Spinal cord (tissue), 10 donors: Measurements from ENCODE around the gene PPARG. TPM values are rescaled to one million over a fixed set of nuclear protein-coding genes. Genes with fewer than 3 reads are reported as not detected.

Source experiments
- DNase-seq, 6 donors: peaks; one replicate each; pipeline versions ENCODE4 v3.0.0 to v3.0.0-alpha.2; 2013 to 2015; ENCODE audit warnings: low spot score in 6 of 6, low read depth in 4 of 6
- H3K27ac ChIP-seq: one replicate; pipeline ENCODE4 v1.5.1; 2013; ENCODE audit warnings: low read depth, low read length, control low read depth
- H3K27me3 ChIP-seq: one replicate; pipeline ENCODE4 v1.6.1; 2013; ENCODE audit warnings: low read length; ENCODE audit not compliant: control insufficient read depth, insufficient read depth
- H3K36me3 ChIP-seq: one replicate; pipeline ENCODE4 v1.6.1; 2013; ENCODE audit warnings: low read length; ENCODE audit not compliant: control insufficient read depth, insufficient read depth
- H3K4me1 ChIP-seq: one replicate; pipeline ENCODE4 v1.6.1; 2013; ENCODE audit warnings: low read length; ENCODE audit not compliant: control insufficient read depth, insufficient read depth
- H3K4me3 ChIP-seq: one replicate; pipeline ENCODE4 v1.5.1; 2013; ENCODE audit warnings: low read depth, low read length, control low read depth
- H3K9me3 ChIP-seq: one replicate; pipeline ENCODE4 v1.6.1; 2013; ENCODE audit warnings: low read length; ENCODE audit not compliant: control insufficient read depth, insufficient read depth
- WGBS: methylation state at CpG from one replicate; pipeline ENCODE4 v1.1.5; 2013; ENCODE audit warnings: missing lambda C conversion rate; ENCODE audit not compliant: insufficient coverage; 5-methylcytosine and 5-hydroxymethylcytosine counted together
- polyA plus RNA-seq, 2 donors: library from polyadenylated mRNA; unstranded; fragments of 120-200 nt; gene quantifications; one replicate each; pipeline ENCODE4 v1.2.1, GENCODE V29; 2013; ENCODE audit not compliant: insufficient read length in 2 of 2
- total RNA-seq, 2 donors: library from RNA; depleted of rRNA in 1 of 2; stranded (reverse); fragments of 120-200 nt in 1 of 2; fragments of >200 nt in 1 of 2; gene quantifications; one replicate each; pipeline versions ENCODE4 v1.2.3 to v1.2.4, GENCODE V29; 2013 to 2014
- donor health status: healthy.

Gene PPARG
- total and polyA plus RNA-seq, 4 donors = 3.0 to 7.1 (median 3.8) TPM

- DNase-seq = no peak
- WGBS = 86% methylated on average over 1 of the region's 1 CpG
These were observed 110.4 kb downstream of the PPARG start for GRCh38 chr3:12399226-12399625.

DNA sequence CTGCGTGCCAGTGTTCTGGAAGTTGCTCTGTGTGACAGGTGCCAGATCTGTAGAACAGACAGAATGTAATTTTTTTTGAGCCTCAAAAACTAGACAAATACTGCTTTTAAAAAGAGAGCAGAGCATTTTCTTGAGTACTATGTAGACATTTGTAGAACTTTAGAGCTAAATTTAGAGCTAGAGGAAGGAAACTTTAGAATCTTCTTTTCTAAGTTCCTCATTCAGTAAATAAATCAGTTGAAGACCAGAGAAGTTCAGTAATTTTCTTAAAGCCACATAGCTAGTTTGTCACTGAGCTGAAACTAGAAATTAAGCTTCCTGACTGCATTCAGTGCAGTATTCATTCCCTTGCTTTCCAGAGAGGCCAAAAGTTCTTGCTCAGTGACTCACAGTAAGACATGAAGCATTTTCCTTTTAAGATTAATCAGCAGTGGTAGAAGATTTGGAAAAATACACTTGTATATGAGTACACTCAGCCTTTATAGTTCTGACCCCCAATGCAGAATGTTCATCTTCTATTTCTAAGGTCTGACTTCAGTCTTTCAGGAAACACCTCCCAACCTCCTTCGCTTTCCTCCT lies 111.8 kb downstream of the PPARG start:
- Histone ChIP-seq H3K27ac (no peak overlapping the region), H3K36me3 (no peaks in the 10 kb centered on the region), H3K4me1 (no peaks in the 10 kb centered on the region), H3K4me3 (no peak overlapping the region), H3K27me3 (no peaks in the 10 kb centered on the region), H3K9me3 (no peaks in the 10 kb centered on the region)
- no peak for DNase-seq
- no CpG with 5 or more reads among the region's 2 CpGs for WGBS

More at GRCh38 chr3:12399226-12399625, 110.4 kb downstream of the PPARG start:
- H3K9me3 ChIP-seq = no peaks in the 10 kb centered on the region
- no peaks in the 10 kb centered on the region for H3K36me3 ChIP-seq
- H3K4me3 ChIP-seq = no peak overlapping the region
- H3K27ac ChIP-seq = no peak overlapping the region
- H3K4me1 ChIP-seq = no peaks in the 10 kb centered on the region
- no peaks in the 10 kb centered on the region for H3K27me3 ChIP-seq

- WGBS = no CpG with 5 or more reads among the region's 4 CpGs
These were observed 112.3 kb downstream of the PPARG start for GRCh38 chr3:12401208-12401607.

DNA sequence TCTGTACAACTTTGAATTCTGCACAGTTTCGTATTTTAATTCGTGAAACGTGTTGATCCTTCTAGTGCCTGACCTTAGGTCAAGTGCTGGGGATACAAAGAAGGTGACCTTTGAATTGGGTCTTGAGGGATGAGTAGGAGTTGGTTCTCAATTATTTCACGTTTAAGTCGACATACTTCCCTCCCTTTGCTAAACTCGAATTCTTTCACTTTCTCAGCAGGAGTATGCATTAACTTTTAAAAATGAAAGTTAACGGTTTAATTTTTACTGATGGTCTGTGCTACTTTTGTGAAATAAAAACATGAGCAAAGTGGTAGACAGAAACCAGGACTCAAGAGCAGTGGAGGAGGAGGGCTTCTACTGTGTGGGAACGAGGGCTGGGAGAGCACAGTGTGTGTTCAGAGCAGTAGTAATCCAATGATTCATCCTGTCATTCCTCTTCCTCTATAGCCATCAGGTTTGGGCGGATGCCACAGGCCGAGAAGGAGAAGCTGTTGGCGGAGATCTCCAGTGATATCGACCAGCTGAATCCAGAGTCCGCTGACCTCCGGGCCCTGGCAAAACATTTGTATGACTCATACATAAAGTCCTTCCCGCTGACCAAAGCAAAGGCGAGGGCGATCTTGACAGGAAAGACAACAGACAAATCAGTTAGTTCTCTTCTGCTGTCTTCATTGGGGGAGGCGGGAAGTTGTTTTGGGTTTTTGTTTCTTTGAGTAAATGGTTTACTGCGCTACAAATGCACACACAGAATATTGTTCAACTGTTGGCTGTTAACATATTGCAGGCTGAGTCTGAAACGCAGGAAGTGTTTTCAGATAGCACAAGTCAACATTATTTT lies 116.8 kb downstream of the PPARG start:
- Histone ChIP-seq H3K4me3 (no peak overlapping the region), H3K9me3 (no peaks in the 10 kb centered on the region), H3K4me1 (no peaks in the 10 kb centered on the region), H3K27ac (no peak overlapping the region), H3K27me3 (no peaks in the 10 kb centered on the region), H3K36me3 (no peaks in the 10 kb centered on the region)
- WGBS = 88% methylated on average over 7 of the region's 20 CpGs
- no peak for DNase-seq

More at GRCh38 chr3:12401208-12401607, 112.3 kb downstream of the PPARG start:
- Histone ChIP-seq H3K4me1 (no peaks in the 10 kb centered on the region), H3K27me3 (no peaks in the 10 kb centered on the region), H3K36me3 (no peaks in the 10 kb centered on the region), H3K4me3 (no peak overlapping the region), H3K27ac (no peak overlapping the region), H3K9me3 (no peaks in the 10 kb centered on the region)
- DNase-seq = no peak

DNA sequence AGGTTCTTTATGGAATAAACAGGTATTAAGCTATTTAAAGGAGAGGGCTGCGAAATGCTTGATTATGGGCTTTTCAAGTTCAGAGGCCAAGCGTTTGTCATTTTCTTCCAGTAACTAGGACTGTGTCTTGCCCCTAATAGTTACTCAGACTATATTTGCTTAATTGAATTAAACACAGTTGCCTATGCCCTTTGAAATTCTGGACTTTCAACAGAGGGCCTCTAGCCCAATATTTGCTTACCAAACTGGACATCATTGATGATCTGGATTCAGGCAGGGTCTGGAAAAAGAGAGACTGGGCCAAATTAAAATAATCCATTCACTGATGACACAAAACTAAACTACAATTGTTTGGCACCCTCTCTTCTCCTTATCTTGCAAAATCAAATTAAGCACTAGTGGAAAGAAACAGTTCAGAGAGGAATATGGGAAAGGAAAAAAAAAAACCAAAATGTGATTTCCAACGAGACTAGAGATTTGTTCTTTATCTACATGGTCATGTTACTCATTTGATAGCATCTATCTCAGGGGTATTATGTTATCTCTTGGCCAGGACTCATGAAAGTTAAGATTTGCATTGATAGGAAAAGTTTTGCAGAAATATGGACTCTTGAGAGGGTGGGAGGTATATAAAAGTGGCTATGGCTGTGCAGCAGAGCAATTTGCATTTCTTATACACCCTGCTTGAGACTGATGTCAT lies 120.3 kb downstream of the PPARG start:
- DNase-seq = no peak
- H3K36me3 ChIP-seq = no peaks in the 10 kb centered on the region
- no peak overlapping the region for H3K4me3 ChIP-seq
- WGBS = 92% methylated on average over 2 of the region's 3 CpGs
- no peaks in the 10 kb centered on the region for H3K9me3 ChIP-seq
- no peaks in the 10 kb centered on the region for H3K4me1 ChIP-seq
- no peak overlapping the region for H3K27ac ChIP-seq
- no peaks in the 10 kb centered on the region for H3K27me3 ChIP-seq

DNA sequence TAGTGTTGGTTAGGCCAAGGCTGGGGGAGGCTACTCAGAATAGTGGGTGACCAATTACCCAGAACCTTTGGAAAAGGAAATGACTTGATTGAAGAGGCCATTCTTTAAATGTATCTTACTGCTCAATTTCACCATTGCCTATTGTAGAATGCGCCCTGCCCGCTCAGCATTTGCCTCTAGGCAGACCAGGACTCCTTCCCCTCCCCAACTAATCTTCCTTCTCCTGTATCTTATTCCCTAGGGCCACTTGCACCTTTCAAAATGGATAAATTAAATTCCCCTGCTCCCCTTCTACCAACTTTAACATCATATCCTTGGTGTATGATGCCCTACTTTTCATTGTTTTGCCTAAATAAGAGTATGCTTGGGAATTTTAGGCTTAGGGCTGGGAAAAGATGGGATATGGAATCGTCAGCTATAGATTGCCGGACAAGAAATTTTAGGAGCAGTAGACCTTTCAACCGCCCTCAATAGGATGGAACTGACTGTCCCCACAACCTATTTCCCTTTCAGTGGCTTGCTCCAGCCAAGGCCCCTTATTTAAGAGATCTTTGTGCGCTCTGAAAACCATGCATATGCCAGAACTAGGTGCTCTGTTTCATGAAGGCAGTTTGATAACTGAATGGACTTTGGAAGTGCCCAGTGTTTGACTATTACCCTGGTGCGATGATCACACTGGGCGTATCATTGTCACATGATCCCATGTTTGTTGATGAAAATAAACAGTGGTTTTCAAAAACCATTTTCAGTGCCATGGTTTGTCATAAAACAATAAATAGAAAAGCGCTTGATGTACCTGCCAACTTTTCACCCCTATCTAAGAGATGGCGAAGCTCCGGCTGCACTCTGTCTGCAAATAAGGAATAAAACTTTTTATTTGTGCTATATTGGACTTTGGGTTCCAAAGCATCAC lies 121.1 kb downstream of the PPARG start:
- no peaks in the 10 kb centered on the region for H3K9me3 ChIP-seq
- H3K4me3 ChIP-seq = no peak overlapping the region
- DNase-seq = no peak
- no peak overlapping the region for H3K27ac ChIP-seq
- no peaks in the 10 kb centered on the region for H3K4me1 ChIP-seq
- 96% methylated on average over 7 of the region's 11 CpGs for WGBS
- H3K27me3 ChIP-seq = no peaks in the 10 kb centered on the region
- no peaks in the 10 kb centered on the region for H3K36me3 ChIP-seq

GRCh38 chr3:12413721-12414255 lies 124.9 kb downstream of the PPARG start:
- no peak for DNase-seq
- no CpG with 5 or more reads among the region's 1 CpG for WGBS
- H3K27me3 ChIP-seq = no peaks in the 10 kb centered on the region
- H3K4me1 ChIP-seq = no peaks in the 10 kb centered on the region
- no peaks in the 10 kb centered on the region for H3K9me3 ChIP-seq
- H3K27ac ChIP-seq = no peak overlapping the region
- no peaks in the 10 kb centered on the region for H3K36me3 ChIP-seq
- no peak overlapping the region for H3K4me3 ChIP-seq

DNA sequence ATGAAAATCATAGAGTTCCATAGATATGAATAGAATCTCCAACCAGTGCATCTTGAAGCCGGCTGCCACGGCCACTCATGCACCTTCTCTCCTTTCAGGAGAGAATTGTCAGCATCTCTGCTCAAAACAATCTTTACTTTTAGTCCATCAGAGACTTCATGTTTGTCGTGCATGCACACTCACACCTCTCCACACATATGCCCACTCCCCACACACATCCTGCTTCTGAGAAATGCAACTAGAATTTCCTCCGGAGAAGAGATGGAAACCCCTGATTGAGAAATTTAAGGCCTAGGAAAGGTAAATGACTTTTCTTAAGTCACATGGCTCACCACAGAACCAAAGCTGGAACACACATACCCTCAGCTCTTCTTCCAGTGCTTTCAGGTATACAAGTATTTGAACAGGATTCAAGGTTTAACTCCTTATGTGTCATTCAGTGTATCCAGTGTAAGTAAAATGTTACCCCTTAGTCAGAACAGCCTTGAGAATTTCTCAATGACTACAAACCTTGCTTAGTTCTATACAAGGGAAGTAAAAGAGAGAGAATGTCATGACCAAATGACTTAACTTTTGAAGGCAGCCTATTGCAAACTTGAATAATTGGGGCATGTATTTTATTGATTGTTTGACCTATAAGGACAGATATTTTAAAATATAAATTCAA lies 126.3 kb downstream of the PPARG start:
- H3K27ac ChIP-seq = no peak overlapping the region
- no peaks in the 10 kb centered on the region for H3K27me3 ChIP-seq
- H3K4me3 ChIP-seq = no peak overlapping the region
- H3K4me1 ChIP-seq = no peaks in the 10 kb centered on the region
- no peak for DNase-seq
- no peaks in the 10 kb centered on the region for H3K9me3 ChIP-seq
- no peaks in the 10 kb centered on the region for H3K36me3 ChIP-seq
- WGBS = 93% methylated on average over 3 of the region's 4 CpGs
